Activated CD8-positive, alpha-beta memory T cell treated with anti-CD3 and anti-CD28 coated beads for 4 hours (primary cell): ENCODE results near the gene MGLL.

Experiments
- DNase-seq, 2 donors: peaks; one replicate each; pipeline ENCODE4 v3.0.0-alpha.2; 2020; ENCODE audit warnings: low read depth in 2 of 2

Gene MGLL

DNA sequence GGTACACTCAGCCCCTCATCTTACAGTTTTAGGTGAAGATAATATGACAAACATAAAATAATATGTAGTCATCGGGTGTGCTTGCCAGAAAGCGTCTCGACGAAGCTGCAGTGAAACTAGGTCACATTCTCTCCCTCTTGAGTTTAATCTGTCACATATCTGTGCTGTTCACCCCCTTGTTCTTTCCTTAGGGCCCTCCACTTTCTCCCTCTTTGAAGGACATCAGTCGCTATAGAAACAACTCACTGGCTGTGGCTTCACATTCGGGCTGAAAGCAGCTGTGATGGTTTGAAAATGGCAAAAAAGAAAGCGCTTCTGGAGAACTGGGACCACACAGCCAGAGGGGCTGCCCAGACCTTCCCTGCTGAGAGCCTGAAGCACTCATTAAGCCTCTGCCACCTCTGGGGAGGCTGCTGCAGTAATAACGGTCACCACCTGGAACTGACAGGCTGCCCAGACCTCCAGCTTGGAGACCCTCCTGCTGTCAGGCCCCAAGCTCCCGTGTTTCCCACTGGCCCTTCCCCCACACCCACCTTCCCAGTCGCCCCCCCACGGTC, 99.2 kb downstream of the MGLL start:
- no peak for DNase-seq

DNA sequence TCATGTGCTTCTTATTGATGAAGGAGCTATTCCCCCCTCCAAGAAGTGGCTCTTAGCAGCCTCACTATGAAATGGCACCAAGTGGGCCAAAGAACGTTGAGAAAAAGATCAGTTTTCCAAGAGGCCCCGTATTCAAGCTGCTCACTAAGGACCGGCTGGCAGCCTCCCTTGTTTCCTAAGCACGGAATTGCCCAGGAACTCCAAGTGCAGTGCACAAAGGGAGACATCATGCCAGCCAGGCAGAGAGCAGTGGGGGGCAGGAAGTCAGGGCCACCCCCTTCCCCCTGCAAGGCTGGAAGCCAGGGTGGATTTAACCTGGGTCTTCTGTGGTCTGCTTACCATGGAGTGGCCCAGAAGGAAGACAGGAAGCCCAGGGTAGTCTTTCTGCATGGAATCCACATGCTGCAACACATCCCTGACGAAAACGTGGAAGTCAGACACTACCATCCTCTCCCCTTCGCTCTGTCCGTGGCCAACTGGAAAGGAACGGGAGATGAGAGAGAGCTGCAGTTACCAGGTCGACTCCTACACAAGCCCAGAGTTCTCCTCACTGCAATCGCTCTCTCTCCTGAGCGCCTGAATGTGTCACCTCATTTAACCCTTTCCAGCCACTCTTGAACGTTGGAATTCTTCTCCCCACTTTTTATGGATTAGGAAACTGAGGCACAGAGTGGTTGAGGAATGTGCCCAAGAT, 100.1 kb downstream of the MGLL start:
- no peak for DNase-seq

DNA sequence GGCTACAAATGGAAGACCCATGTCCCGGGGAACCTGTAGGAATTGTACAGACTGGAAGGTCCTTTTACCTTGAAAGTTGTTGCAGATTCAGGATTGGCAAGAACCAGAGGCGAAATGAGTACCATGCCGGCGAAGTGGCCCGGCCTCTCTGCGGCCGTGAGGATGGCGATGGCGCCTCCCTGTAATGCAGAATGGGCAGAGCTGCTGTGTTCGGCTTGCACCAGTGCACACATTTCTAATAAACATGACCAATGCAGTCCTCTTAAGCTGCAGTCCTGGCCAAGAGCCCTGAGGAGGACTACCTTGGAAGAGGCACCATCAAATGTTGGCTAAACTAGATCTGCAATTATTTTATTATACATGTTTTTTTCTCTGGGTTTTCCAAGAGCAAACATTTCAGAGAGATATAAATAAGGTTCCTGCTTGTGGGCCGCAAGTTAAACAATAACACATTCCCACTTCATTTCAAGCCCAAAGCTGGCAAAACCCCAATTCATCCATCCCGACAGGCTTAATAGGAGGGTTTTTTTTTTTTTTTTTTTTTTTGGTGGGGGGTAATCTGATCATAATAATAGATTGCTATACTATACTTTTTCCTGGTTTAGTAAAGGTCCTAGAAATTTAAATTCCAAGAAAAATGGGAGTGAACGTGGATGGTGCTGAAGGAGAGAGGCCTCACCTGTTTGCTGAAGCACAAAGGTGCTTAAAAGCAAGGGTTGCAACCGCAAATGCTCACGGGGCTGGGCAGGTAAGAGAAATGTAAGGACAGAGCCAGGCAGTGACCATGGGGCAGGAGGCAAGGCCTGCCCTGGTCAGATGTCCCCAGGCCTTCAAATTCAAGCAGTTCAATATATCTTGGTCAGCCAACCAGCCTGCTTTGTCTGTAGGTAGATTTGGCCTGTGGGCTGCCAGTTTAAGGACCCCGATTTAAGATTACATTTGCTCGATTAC, 101.1 kb downstream of the MGLL start:
- DNase-seq, result no peak

DNA sequence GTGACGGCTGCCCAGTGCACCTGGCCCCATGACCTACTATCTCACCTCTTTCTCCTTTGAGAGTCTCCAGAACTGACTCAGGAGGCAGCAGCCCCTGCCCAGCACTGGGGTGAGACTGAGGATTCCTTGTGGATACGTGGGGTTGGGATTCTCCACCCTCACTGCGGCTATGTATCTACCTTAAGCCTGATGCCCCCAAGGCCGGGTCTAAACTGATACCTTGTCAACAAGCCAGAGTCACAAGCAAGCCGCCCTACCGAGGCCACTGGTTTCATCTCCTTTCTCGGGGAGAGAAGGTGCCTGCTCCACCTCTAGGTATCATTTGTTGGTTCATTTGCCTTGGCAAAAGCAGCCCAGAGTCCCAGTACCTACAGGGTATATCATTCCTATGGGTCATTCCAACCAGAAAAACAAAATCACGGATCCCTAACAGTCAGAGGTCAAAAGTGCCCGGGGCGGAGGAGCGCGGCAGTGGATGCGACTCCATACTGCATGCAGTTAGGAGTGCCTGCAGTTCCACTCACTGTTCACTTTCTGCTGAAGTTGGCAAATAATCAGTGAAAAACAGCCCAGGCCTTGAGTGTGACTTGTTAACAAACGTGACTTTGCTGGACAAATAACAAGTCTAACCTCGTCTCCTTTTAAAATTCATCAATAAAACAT, 102.0 kb downstream of the MGLL start:
- DNase-seq, result no peak

DNA sequence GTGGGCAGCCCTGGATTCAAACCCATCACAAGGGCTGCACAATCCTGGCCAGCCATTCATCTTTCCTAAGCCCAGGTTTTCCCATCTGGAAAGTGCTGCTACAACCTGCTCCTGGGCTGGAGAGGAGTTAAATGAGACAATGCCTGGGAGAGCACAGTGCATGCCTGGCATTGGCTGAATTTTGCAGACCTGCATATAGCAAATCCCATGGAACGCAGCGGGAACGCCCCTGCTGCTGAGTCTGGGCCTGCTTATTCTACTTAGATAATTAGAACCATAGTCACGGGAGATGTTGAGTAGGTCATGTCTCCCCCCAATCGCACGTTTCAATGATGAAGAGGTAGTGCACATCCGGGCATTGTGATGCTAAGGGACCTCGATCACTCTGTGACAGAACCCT, 102.9 kb downstream of the MGLL start:
- DNase-seq, result no peak

DNA sequence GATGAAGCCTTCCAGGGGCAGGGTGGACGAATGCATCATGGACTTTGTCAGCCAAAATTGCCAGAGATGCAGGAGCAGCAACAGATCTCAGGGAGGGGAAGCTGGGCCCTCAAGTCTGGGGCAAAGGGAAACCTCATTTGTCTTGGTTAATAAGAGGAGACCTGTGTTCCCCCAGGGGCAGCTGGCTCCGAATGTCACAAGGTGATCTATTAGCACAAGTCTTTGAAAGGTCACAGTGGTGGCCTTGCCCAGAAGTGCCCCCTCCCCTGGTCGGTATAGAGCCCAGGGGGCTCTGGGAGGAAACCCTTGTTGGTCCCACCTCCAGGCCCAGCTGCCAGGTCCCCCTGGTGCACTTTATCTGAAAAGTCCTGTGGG, 103.4 kb downstream of the MGLL start:
- DNase-seq, result no peak

DNA sequence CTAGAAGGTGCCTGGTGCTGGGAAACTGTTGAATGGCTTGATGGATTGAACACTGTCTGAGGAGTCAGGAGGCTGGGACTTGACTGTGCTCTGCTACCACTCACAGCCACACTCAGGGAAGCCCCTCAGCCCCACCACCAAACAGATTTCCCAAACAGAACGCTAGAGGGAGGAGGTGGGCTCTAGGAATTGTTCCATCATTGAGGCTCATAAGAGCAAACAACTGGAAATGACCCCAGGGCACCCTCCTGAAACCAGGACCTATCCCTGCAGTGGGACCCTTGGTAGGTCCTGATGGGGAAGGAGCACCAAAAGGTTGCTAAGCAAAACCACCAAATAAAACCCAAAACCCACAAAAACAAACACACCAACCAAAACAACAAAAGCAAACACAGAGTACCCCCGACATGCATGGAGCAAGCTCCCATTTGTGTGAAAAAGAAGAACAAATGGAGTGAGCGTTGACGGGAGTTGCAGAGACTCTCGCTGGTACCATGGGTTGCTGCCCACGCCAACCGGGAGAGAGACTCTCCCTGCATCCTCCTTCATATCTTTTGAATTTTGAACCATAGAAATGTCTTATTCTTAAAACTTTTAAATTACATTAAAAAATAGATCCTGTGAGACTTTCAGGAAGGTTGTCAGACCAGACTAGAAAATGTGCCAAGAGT, 103.9 kb downstream of the MGLL start:
- no peak for DNase-seq

DNA sequence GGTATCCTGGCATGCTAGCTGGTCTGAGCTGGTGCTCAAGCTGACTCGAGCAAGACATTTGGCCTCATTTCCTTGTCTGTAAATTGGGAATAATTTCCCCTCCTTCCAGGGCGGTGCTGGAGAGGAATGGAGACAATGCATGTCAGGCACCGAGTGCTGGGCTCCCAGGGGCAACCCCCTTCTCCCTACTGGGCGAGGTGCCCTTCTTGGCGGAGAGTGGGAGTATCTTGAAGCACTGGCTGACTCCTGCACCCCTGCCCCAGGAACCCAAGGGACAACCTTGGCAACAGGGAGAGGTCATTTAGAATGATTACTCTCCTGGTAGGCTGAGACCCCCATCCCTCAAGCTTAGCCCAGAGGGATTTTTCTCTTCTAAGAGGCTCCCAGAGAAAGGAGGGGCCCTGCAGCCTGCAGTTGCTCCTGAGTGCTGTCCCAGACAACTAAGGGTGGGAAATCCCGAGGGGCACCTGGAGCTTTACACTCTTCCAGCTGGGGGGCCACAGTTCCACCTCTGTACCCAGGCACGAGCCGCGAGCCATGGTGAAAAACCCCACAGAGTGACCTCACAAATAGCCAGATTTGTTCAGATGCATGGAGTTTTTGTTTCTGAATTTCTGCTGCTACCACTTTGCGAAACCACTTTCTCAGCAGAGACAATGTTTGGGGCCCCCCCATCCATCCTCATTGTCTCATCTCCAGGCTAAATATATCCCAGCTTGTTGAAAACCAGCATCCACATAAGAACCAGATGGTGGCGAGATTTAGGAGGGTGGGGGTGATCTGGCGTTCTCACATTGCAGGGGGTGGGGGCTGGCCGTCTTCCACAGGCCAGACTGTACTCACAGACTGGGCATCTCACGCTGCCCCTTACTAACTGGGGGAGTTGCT, 104.7 kb downstream of the MGLL start:
- DNase-seq, result no peak

DNA sequence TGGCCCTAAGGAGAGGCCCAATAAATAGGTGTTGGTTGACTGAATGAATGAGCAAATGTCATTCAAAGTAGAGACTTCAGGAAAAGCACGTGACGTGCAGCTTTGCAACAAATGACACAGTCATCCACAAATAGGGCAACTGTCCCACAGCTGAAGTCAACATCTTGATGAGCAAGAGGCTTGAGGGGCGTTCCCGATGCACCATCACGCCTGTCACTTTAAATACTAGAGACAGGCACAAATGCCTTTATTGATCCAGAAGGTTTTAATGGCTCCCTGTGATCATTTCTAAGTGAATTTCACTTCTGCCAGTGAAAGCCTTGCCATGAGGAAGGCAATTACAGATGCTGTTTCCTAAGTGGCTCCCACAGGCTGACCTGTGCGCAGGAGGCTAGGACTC, 105.9 kb downstream of the MGLL start:
- DNase-seq, result no peak

DNA sequence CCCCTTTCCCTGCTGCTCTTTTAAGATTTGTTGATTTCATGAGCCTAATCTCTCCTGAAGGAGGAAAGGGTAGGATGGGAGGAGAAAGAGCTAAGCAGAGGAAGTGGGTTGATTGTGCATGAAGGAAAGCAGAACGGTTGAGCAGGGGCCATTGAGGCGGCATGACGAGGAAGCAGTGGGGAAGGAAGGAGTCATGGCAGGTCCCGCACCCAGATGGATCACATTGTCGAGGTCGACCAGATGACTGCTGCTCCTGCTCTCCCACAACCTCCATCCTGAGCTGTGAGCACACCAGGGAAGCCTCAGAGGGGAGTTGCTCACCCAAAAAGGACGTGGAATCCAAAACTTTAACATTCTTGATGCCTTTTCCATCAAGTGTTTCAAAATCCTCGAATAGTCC, 106.8 kb downstream of the MGLL start:
- DNase-seq, result no peak

DNA sequence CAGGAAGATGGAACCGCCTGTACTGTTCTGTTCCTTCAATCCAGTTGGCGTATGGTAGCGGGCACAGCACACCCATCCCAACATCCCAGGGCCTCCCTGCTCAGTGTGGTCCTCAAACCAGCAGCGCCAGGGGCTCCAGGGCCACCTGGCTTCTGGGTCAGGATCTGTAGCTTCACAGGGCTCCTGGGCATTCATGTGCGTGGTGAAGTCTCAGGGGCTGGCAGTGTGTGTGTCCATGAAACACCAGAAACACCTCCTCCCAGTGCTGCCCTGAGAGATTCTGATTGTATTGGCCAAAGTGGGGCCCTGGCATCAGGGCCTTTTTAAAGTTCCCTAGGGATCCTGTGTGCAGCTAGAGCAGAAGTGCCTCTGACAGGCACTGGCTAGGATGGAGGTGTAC, 107.4 kb downstream of the MGLL start:
- no peak for DNase-seq

DNA sequence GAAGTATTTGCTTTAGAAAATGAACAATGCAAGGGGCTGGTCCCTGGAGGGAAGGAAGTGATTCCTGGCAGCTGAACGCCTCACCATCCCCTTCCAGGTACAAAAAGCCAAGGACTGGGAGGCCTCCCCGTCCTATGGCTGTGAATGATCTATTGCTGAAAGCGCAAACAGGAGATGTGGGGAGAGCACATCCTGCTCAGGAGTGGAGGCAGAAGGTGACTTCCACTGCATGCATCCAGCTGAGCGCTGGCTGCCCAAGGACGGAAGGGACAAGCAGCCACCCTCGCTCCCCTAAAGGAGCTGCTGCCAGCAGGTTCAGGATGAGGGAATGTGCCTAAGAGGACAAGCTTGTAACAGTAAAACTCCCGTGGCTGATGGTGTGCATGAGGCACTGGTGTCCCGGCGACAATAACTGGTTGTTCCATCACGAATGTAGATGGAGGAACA, 108.2 kb downstream of the MGLL start:
- no peak for DNase-seq

DNA sequence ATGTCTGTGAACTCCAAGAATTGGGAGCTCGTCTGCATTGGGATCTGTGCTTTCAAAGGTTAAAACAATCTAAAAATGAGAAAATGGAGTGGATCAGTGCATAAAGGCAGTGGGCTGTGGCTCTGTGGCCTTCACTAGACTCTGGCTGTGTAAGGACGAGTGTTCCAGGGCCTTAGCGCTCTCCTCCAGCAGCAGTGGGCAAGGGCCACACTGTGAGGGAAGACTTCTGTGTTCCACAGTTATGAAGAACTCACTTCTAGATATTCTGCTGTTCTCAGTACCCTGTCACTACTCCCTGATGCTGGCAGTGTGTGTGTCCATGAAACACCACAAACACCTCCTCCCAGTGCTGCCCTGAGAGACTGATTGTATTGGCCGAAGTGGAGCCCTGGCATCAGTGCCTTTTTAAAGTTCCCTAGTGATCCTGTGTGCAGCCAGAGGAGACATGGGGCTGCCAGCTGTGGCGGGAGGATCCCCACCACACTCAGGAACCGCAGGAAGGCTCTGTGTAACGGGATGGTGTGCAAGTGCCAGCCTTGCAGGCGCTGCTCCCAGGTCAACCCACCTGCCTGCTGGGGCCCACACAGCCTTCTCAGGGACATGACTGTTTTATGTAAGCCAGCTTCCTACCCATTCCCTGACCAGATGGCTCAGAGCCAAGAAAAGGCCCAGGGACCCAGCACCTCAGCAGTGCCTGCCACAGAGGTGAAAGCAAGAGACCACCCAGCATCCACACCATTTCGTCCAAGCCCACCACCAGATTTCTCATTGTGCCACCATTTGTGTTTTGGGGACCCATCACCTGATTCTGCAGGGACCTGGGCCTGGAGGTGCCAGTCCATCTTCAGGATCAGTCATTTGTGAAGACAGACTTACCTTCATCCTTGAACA, 109.2 kb downstream of the MGLL start:
- DNase-seq, result no peak

DNA sequence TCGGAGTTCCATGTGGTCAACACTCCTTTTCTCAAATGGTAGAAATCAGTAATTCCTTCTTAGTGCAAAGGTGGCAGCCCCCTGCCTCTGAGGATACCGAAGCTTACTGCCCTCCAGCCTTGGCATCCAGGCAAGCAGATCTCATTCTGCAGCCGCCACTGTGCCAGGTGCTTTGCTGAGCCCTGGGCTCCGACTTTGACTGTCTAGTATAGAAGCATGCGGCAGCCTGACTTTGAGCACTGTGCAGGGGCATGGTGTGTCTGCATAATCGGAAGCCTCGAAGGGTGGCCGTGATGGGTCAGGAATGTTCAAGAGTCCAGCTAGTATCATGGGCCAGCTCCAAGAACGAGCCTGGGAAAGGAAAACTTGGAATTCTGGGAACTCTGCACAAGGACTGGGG, 109.9 kb downstream of the MGLL start:
- DNase-seq, result no peak

DNA sequence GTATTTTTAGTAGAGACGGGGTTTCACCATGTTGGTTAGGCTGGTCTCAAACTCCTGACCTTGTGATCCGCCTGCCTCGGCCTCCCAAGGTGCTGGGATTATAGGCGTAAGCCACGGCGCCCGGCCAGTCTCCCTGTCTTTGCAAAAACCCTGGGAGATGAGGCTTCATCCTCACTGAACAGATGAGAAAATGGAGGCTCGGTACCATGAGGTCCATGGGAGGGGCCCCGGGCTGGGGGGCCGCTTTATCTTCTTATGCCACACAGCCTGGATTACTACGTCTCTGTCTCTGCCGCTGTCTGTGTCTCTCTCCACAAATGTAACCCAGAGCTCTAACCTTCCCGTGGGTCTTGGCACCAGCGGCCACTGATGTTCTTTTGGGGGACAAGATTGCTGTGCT, 110.4 kb downstream of the MGLL start:
- DNase-seq, result no peak

DNA sequence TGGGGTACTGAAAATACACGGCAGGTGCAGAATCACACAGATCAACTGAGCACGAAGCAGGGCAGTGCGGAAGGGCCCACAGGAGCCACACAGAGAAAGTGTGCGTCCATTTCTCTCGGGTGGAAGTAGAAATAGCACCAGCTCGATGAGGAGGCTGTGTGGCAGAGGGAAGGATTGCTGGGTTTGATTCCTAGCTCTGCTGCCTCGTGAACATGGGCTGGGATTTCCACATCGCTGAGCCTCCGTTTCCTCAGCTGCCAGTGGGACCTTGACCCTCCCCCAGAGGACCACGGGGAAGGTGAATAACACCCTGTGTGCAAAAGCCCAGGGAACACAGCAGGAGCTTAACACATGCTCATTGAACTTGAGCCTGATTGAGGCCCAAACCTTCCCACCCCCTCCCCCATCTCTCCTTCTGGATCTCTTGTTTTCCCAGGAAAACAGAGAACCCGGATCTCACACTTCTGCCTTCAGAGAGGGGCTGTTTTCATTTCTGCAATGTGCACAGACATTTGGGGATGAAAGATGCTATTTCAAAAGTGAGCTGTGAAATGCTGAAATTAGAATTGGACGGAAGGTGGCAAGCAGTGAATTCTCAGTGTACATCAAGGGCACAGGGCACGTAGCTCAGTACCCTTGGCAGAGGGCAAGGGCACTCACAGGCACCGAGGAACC, 111.2 kb downstream of the MGLL start:
- DNase-seq, result no peak

DNA sequence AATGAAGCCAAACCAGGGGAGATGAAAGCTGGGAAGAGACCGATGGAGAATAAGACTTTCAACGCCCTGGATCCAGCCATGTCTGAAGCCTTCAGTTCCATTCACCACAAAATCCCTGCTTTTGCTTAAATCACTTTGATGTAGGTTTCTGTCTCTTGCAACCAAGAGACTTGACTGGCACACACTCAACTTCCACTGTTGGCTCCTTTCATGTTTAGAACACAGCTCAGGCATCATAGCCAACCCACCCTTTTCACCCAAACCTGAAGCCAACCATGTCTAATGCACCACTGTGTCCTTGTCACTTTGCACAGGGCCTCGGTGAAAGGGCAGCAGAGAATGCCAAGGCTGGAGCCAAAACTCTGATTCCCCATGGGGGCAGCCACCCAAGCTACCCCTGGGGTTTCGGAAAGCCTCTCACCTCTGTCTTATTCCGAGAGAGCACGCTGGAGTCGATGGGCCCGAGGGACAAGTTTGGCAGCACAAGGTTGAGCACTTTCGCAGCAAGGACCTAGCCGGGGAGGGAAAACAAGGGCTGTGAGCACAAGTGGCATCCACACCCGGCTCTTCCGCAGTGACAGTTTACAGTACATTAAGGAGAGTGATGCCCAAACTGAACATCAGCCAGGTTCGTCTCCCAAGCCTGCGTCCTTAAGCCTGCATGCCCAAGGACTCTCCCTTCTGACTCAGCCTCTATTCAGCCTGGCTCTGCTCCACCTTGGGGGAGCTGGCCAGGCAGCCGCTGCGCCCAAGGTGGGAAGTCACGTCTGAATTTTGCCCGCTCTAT, 112.0 kb downstream of the MGLL start:
- no peak for DNase-seq

DNA sequence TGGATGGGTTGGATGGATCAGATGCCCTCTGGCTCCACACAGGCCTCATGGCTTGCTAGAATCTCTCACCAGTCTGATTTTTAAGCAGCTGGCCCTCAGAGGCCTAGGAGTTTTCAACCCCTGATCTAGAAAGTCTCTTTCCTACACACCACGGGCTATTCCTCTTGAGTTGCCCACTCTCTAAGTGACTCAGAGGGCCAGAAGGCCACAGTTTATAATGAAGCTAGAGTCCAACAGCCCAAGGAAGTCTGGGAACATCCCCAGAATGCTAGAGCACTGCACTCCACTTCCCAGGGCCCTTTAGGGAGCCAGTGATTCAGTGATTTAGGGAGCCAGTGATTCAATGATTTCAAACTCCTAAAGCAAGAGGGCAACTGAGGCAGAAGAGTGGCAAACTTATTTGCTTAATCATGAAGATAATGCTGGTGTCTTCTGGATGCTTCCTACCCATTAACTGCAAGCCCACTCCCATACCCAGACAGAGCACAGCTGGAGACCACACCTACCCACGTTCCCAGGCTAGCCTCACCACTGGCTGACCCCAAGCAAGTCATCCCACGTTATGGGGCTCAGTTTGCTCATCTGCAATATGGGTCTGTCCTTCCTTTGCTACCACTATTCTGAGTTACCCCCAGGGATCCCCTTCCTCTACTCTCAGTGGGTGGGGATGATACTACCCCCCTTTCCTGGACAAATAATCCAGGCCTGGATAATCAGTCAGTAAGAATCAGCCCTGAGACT, 112.8 kb downstream of the MGLL start:
- no peak for DNase-seq
